MM.1S (cell line): ENCODE data around the gene HRG.

Experiments used
- DNase-seq: peaks from one replicate; pipeline ENCODE4 v3.0.0-alpha.2; 2015
- H2AFZ ChIP-seq: fragments of 300-600 bp; sonication (generic); 2 replicates; pipeline ENCODE4 v1.6.0; 2016; ENCODE audit warnings: antibody characterized with exemption, low read length
- H3F3A ChIP-seq: fragments of 300-600 bp; sonication (generic); 2 replicates; pipeline ENCODE4 v1.6.1; 2016; ENCODE audit warnings: mild to moderate bottlenecking, antibody characterized with exemption, low read length, moderate library complexity, mixed read lengths; ENCODE audit not compliant: insufficient read depth
- H3K27ac ChIP-seq: fragments of 300-600 bp; sonication (generic); 2 replicates; pipeline ENCODE4 v1.5.1; 2016; ENCODE audit warnings: mild to moderate bottlenecking, low read length
- H3K27me3 ChIP-seq: fragments of 300-600 bp; sonication (generic); replicated peaks from 2 replicates; pipeline ENCODE4 v1.6.0; 2016; ENCODE audit warnings: low read length; ENCODE audit not compliant: insufficient read depth
- H3K36me3 ChIP-seq: fragments of 300-600 bp; sonication (generic); replicated peaks from 2 replicates; pipeline ENCODE4 v1.6.1; 2016; ENCODE audit warnings: mild to moderate bottlenecking, low read length, mixed read lengths; ENCODE audit not compliant: insufficient read depth
- H3K4me1 ChIP-seq: fragments of 300-600 bp; sonication (generic); 2 replicates; pipeline ENCODE4 v1.6.1; 2016; ENCODE audit warnings: low read length, mixed read lengths
- H3K4me2 ChIP-seq: fragments of 300-600 bp; sonication (generic); 2 replicates; pipeline ENCODE4 v1.6.0; 2016; ENCODE audit warnings: low read depth, low read length
- H3K4me3 ChIP-seq: fragments of 300-600 bp; sonication (generic); 2 replicates; pipeline ENCODE4 v1.5.1; 2016; ENCODE audit warnings: low read length, mixed read lengths
- H3K79me2 ChIP-seq: fragments of 300-600 bp; sonication (generic); 2 replicates; pipeline ENCODE4 v1.6.1; 2016; ENCODE audit warnings: mixed run types, low read length, mixed read lengths
- H3K9ac ChIP-seq: fragments of 300-600 bp; sonication (generic); 2 replicates; pipeline ENCODE4 v1.6.1; 2016; ENCODE audit warnings: low read length, mixed read lengths
- H3K9me2 ChIP-seq: fragments of 300-600 bp; sonication (generic); replicated peaks from 2 replicates; pipeline ENCODE4 v1.6.1; 2016; ENCODE audit warnings: mild to moderate bottlenecking, low read length, mixed read lengths; ENCODE audit not compliant: insufficient read depth
- H3K9me3 ChIP-seq: fragments of 300-600 bp; sonication (generic); replicated peaks from 2 replicates; pipeline ENCODE4 v1.6.1; 2016; ENCODE audit warnings: mild to moderate bottlenecking, low read length, mixed read lengths; ENCODE audit not compliant: insufficient read depth
- H4K20me1 ChIP-seq: fragments of 300-600 bp; sonication (generic); 2 replicates; pipeline ENCODE4 v1.6.1; 2016; ENCODE audit warnings: mild to moderate bottlenecking, low read length, moderate library complexity, mixed read lengths; ENCODE audit not compliant: insufficient read depth
- CTCF ChIP-seq: fragments of 300-600 bp; sonication (generic); IDR thresholded peaks from 2 replicates; pipeline ENCODE4 v1.5.1; 2016; ENCODE audit warnings: antibody characterized with exemption, low read length, mixed read lengths
- EZH2 ChIP-seq: fragments of 300-600 bp; sonication (generic); optimal IDR thresholded peaks from 2 replicates; pipeline ENCODE3; 2017; ENCODE audit warnings: low read depth, mild to moderate bottlenecking, antibody characterized with exemption, low read length, mixed read lengths
- EZH2phosphoT487 ChIP-seq: fragments of 300-600 bp; sonication (generic); IDR thresholded peaks from 2 replicates; pipeline ENCODE4 v1.6.1; 2018; ENCODE audit warnings: antibody characterized with exemption, low read length

HRG gene

GRCh38 chr3:186625600-186626042, 40.2 kb upstream of the HRG start:
- H3K36me3 ChIP-seq: no peaks in the 10 kb centered on the region
- no peaks in the 10 kb centered on the region for H3K79me2 ChIP-seq
- no peak overlapping the region for H3K27ac ChIP-seq
- no peak for TF ChIP-seq EZH2phosphoT487
- no peak for TF ChIP-seq EZH2
- TF ChIP-seq CTCF: no peak
- H4K20me1 ChIP-seq: no peaks in the 10 kb centered on the region
- H3K4me3 ChIP-seq: no peak overlapping the region
- no peak overlapping the region for H3K9ac ChIP-seq
- no peaks in the 10 kb centered on the region for H3K9me2 ChIP-seq
- H3K4me2 ChIP-seq: no peak overlapping the region
- no peaks in the 10 kb centered on the region for H3K27me3 ChIP-seq
- H2AFZ ChIP-seq: no peak overlapping the region
- H3K9me3 ChIP-seq: no peaks in the 10 kb centered on the region
- no peaks in the 10 kb centered on the region for H3F3A ChIP-seq
- DNase-seq: no peak
- H3K4me1 ChIP-seq: no peaks in the 10 kb centered on the region

- H3K36me3 ChIP-seq: no peaks in the 10 kb centered on the region
- no peak overlapping the region for H3K9ac ChIP-seq
- H3K4me1 ChIP-seq: no peaks in the 10 kb centered on the region
- no peaks in the 10 kb centered on the region for H4K20me1 ChIP-seq
- H3K4me2 ChIP-seq: no peak overlapping the region
- H3K27ac ChIP-seq: no peak overlapping the region
- H3K9me2 ChIP-seq: no peaks in the 10 kb centered on the region
- DNase-seq: no peak
- H3K9me3 ChIP-seq: no peaks in the 10 kb centered on the region
- H3F3A ChIP-seq: no peaks in the 10 kb centered on the region
- H3K27me3 ChIP-seq: no peaks in the 10 kb centered on the region
- no peak overlapping the region for H3K4me3 ChIP-seq
- no peak for TF ChIP-seq EZH2phosphoT487
- no peak for TF ChIP-seq EZH2
- no peak for TF ChIP-seq CTCF
- no peaks in the 10 kb centered on the region for H3K79me2 ChIP-seq
- no peak overlapping the region for H2AFZ ChIP-seq
Observed at GRCh38 chr3:186626254-186626847, 39.5 kb upstream of the HRG start.

GRCh38 chr3:186627852-186628414, 37.9 kb upstream of the HRG start:
- no peak overlapping the region for H2AFZ ChIP-seq
- no peak overlapping the region for H3K9ac ChIP-seq
- no peaks in the 10 kb centered on the region for H3F3A ChIP-seq
- H3K4me1 ChIP-seq: no peaks in the 10 kb centered on the region
- H3K27me3 ChIP-seq: no peaks in the 10 kb centered on the region
- H3K9me3 ChIP-seq: no peaks in the 10 kb centered on the region
- no peak for DNase-seq
- H3K27ac ChIP-seq: no peak overlapping the region
- H3K79me2 ChIP-seq: no peaks in the 10 kb centered on the region
- no peaks in the 10 kb centered on the region for H4K20me1 ChIP-seq
- no peak for TF ChIP-seq EZH2phosphoT487
- TF ChIP-seq CTCF: no peak
- H3K36me3 ChIP-seq: no peaks in the 10 kb centered on the region
- H3K4me2 ChIP-seq: no peak overlapping the region
- no peak overlapping the region for H3K4me3 ChIP-seq
- H3K9me2 ChIP-seq: no peaks in the 10 kb centered on the region
